HG03469 (cell line): ENCODE data around the gene FBLN2.

Source experiments
- ATAC-seq: cut with Tn5 transposase; IDR thresholded peaks from one replicate; pipeline ENCODE4 v1.9.1; 2021; ENCODE audit warnings: mild to moderate bottlenecking, moderate library complexity, moderate number of reproducible peaks; ENCODE audit not compliant: unreplicated experiment

FBLN2 gene

GRCh38 chr3:13617981-13618380 is 69.1 kb downstream of the FBLN2 start:
- no peak for ATAC-seq

GRCh38 chr3:13618836-13619235 is 69.9 kb downstream of the FBLN2 start:
- no peak for ATAC-seq

DNA sequence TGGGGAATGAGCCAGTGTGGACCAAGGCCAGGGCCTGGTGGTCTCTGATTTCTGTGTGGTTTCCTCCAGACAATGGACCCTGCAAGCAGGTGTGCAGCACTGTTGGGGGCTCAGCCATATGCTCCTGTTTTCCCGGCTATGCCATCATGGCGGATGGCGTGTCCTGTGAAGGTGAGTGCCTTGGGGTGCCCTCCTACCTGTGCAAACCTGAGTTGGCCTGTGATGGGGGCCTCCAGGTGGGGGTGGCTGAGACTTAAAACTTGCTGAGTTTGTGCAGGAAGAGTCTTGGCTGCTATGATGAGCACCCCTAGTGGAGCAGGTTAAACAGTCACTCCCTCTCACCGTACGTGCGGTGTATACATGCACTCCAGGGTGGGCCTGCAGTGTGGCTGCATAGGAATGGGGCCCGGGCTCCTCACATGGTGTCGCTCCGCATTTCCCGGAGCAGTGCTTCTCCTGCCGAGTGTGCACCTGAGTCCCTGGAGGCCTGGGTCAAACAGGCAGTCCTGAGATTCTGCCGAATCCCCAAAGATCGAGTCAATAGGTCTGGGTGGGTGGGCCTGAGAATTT is 70.8 kb downstream of the FBLN2 start:
- no peak for ATAC-seq

- no peak for ATAC-seq
Observed at GRCh38 chr3:13620281-13620680, 71.4 kb downstream of the FBLN2 start.

GRCh38 chr3:13620776-13621365 is 71.9 kb downstream of the FBLN2 start:
- no peak for ATAC-seq

DNA sequence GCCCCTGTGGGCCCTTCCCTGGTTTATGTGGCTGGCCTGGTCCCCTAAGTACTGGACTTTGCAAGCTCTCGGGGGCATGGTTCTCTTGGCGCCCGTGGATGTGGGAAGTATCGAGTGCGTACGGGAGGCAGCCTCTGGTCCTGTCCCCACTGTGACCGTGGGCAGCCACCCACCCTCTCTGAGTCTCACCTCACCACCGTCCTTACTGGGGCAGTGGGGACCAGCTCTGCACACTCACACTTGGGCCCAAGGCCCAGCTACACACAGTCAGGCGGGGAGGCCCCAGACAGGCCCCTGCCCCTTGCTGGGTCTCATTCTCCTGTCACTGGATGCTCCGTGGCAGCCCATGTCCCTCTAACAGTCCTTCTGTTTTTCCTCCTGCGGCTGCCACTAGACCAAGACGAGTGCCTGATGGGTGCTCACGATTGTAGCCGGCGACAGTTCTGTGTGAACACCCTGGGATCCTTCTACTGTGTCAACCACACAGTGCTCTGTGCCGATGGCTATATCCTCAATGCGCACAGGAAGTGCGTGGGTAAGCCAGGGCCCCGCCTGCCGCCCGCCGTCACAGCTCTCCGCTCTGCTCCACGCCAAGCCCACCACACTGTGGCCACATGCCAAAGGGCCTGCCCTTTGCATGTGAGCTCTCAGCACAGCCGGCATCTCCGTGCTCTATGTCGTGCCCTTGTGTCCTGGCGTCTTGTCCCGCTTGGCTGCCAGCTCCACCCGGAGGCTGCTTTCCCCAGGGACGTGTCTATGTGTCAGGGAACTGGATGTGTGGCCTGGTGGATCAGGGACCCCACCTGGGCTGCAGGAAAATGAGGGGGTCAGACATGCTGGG is 72.7 kb downstream of the FBLN2 start:
- no peak for ATAC-seq

DNA sequence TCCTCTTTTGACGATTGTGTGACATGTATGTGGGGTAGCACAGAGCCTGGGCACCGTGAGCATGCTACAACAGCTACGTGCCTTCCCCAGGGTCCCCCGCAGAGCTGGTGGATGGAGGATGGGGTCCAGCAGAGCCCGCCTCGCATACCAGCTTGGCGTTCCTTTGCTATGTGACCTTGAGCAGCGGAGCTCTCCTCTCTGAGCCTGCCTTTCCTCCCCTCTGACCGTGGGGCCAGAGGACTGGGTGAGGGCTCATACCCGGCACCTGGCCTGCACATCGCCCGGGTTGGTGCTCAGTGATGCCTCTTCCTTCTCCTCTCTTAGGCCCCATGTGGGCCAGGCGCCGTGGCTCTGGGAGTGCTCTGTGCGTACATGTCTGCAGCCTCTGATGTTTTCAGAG is 73.4 kb downstream of the FBLN2 start:
- ATAC-seq = no peak

GRCh38 chr3:13623101-13623654 is 74.3 kb downstream of the FBLN2 start:
- no peak for ATAC-seq

- no peak for ATAC-seq
Observed at GRCh38 chr3:13624021-13624420, 75.1 kb downstream of the FBLN2 start.

DNA sequence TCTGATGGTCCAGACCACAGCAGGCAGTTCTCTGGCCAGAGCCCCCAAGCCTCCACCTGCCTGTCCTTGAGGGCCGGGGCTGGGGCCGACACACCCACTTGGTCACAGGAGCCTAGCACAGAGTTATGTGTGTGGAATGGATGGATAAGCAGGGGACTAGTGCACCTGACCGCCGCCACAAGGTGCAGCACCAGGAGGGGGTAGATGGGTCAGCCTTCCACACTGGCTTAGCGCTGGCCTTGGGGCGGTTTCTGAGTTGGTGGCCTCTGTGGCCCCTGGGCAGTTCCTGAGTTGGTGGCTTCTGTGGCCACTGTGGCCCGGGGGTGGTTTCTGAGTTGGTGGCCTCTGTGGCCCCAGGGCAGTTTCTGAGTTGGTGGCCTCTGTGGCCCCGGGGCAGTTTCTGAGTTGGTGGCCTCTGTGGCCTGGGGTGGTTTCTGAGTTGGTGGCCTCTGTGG is 75.8 kb downstream of the FBLN2 start:
- ATAC-seq = no peak

- no peak for ATAC-seq
Observed at GRCh38 chr3:13626396-13626795, 77.5 kb downstream of the FBLN2 start.

DNA sequence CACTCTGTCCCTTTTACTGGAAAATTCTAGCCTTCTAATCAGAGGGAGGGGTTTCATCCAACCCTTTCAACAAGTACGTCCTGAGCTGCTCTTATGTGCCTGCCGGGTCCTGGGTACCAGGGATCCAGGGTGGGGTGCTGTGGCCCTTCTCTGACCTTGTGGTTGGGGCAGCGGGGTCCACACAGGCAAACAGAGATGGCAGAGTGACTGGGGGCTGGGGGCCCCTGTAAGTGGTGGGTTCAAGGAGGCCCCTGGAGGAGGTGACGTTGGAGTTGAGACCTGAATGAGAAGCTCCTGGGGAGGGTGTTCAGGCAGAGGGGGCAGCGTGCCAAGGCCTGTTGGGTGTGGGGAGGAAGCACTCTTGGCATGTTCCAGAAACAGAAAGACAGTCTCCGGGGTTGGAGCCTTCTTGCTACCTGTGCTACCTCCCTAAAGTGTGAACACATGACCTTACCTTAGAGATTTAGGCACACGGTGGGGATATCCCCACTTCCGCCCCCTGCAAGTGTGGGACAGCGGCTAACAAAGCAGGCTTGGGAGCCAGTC is 78.1 kb downstream of the FBLN2 start:
- ATAC-seq = no peak

- no peak for ATAC-seq
Observed at GRCh38 chr3:13627681-13628080, 78.8 kb downstream of the FBLN2 start.

- ATAC-seq = no peak
Observed at GRCh38 chr3:13628432-13628831, 79.5 kb downstream of the FBLN2 start.

GRCh38 chr3:13628841-13629551 is 80.1 kb downstream of the FBLN2 start:
- ATAC-seq = no peak

GRCh38 chr3:13629644-13630043 is 80.7 kb downstream of the FBLN2 start:
- ATAC-seq = no peak

- no peak for ATAC-seq
Observed at GRCh38 chr3:13631256-13631655, 82.3 kb downstream of the FBLN2 start.

DNA sequence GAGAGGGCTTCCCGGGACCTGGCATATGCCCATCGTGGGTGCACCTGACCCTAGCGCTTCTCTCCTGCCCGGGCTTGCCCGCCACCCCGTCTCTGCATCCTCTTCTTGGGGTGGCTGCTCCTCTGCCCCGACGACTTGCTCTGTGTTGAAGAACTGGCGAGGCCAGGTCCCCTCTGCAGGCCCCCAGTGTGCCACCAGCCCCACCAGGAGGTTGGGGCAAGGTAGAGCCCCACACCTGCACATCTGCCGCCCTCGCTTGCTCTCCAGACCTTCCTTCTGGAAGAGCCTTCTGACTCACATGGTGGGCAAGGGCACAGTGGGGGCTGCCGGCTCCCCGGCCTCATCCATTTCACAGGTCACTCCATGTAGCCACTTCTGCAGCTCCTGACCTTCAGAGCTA is 84.3 kb downstream of the FBLN2 start:
- no peak for ATAC-seq

DNA sequence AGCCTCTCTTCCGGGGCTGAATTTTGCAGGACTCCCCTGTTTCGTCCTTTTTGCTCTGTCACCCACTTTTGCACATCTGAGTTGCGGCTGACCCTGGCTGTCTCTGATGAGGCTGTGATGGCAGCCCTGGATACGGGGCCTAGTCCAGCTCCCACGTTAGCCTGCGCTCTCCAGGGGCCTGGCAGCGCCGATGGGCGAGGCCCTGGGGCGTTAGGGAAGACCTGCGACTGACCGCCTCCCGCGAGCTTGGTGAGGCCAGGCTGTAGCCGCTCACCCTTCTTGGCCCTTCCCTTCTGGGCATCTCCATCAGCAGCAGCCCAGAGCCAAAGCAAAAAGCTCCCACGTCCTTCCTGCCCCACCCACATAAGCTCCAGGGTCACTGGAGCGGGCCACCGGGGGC is 85.2 kb downstream of the FBLN2 start:
- ATAC-seq = no peak

GRCh38 chr3:13634615-13635014 is 85.7 kb downstream of the FBLN2 start:
- ATAC-seq = no peak

- ATAC-seq = no peak
Observed at GRCh38 chr3:13636186-13636585, 87.3 kb downstream of the FBLN2 start.
